Rectal smooth muscle tissue (tissue), 1 donor: Measurements from ENCODE around the gene LILRB5.
"Not testable (repeated sequence)": the region's sequence is repeated elsewhere in the genome, so short reads cannot be mapped to it uniquely, and the experiment has no call there.

Source experiments
- H3K27ac ChIP-seq: one replicate; pipeline ENCODE4 v1.7.0; 2013; ENCODE audit warnings: low read depth, low read length, inconsistent platforms
- H3K27me3 ChIP-seq: one replicate; pipeline ENCODE4 v1.7.0; 2013; ENCODE audit warnings: low read length; ENCODE audit not compliant: control insufficient read depth, insufficient read depth
- H3K36me3 ChIP-seq: one replicate; pipeline ENCODE4 v1.7.0; 2013; ENCODE audit warnings: low read length; ENCODE audit not compliant: control insufficient read depth, insufficient read depth
- H3K4me1 ChIP-seq: one replicate; pipeline ENCODE4 v1.7.0; 2013; ENCODE audit warnings: low read length; ENCODE audit not compliant: control insufficient read depth, insufficient read depth
- H3K4me3 ChIP-seq: one replicate; pipeline ENCODE4 v1.7.0; 2013; ENCODE audit warnings: low read length
- H3K9ac ChIP-seq: one replicate; pipeline ENCODE4 v1.7.0; 2013; ENCODE audit warnings: low read length

Gene LILRB5

GRCh38 chr19:54214734-54215133 lies 42.3 kb downstream of the LILRB5 start:
- not testable (repeated sequence) for H3K4me1 ChIP-seq, H3K27me3 ChIP-seq, H3K4me3 ChIP-seq, H3K27ac ChIP-seq, H3K9ac ChIP-seq, H3K36me3 ChIP-seq

GRCh38 chr19:54214217-54214616 lies 42.9 kb downstream of the LILRB5 start:
- H3K36me3 ChIP-seq, H3K4me3 ChIP-seq: not testable (repeated sequence)

GRCh38 chr19:54211235-54211634 lies 45.8 kb downstream of the LILRB5 start:
- H3K9ac ChIP-seq: no peak overlapping the region

More at GRCh38 chr19:54214217-54214616, 42.9 kb downstream of the LILRB5 start:
- not testable (repeated sequence) for H3K27ac ChIP-seq, H3K9ac ChIP-seq, H3K27me3 ChIP-seq
- peaks cover 11% of the 10 kb centered on the region for H3K4me1 ChIP-seq

GRCh38 chr19:54209811-54210494 lies 47.1 kb downstream of the LILRB5 start:
- no peaks in the 10 kb centered on the region for H3K27me3 ChIP-seq
- H3K9ac ChIP-seq: peak overlapping the region; percentile 56
- peak overlapping the region; percentile 35 for H3K4me3 ChIP-seq
- peaks cover 19% of the 10 kb centered on the region for H3K4me1 ChIP-seq
- H3K36me3 ChIP-seq: peaks cover 21% of the 10 kb centered on the region
- H3K27ac ChIP-seq: peak overlapping the region; percentile 19

More at GRCh38 chr19:54211235-54211634, 45.8 kb downstream of the LILRB5 start:
- Histone ChIP-seq H3K4me3 (no peak overlapping the region), H3K4me1 (peaks cover 19% of the 10 kb centered on the region), H3K27me3 (no peaks in the 10 kb centered on the region), H3K27ac (no peak overlapping the region), H3K36me3 (peaks cover 16% of the 10 kb centered on the region)

GRCh38 chr19:54209058-54209810 lies 47.8 kb downstream of the LILRB5 start:
- no peaks in the 10 kb centered on the region for H3K27me3 ChIP-seq
- peaks cover 24% of the 10 kb centered on the region for H3K36me3 ChIP-seq
- peak overlapping the region; percentile 19 for H3K27ac ChIP-seq
- H3K4me3 ChIP-seq: no peak overlapping the region
- H3K4me1 ChIP-seq: peaks cover 19% of the 10 kb centered on the region
- H3K9ac ChIP-seq: no peak overlapping the region

- Histone ChIP-seq H3K36me3 (peaks cover 24% of the 10 kb centered on the region), H3K4me1 (peaks cover 19% of the 10 kb centered on the region), H3K27ac (peak overlapping the region; percentile 19), H3K9ac (no peak overlapping the region), H3K27me3 (no peaks in the 10 kb centered on the region), H3K4me3 (no peak overlapping the region)
These were observed 48.4 kb downstream of the LILRB5 start for GRCh38 chr19:54208784-54209057.

- peak overlapping the region; percentile 38 for H3K27ac ChIP-seq
- H3K27me3 ChIP-seq: no peaks in the 10 kb centered on the region
- no peak overlapping the region for H3K4me3 ChIP-seq
- peaks cover 20% of the 10 kb centered on the region for H3K4me1 ChIP-seq
- H3K36me3 ChIP-seq: peaks cover 24% of the 10 kb centered on the region
- no peak overlapping the region for H3K9ac ChIP-seq
These were observed 48.9 kb downstream of the LILRB5 start for GRCh38 chr19:54207983-54208783.

- Histone ChIP-seq H3K36me3 (peaks cover 29% of the 10 kb centered on the region), H3K27ac (peak overlapping the region; percentile 38), H3K27me3 (no peaks in the 10 kb centered on the region), H3K4me1 (peaks cover 25% of the 10 kb centered on the region), H3K9ac (no peak overlapping the region), H3K4me3 (no peak overlapping the region)
These were observed 49.4 kb downstream of the LILRB5 start for GRCh38 chr19:54207676-54207982.

GRCh38 chr19:54207193-54207592 lies 49.9 kb downstream of the LILRB5 start:
- peaks cover 29% of the 10 kb centered on the region for H3K4me1 ChIP-seq
- not testable (repeated sequence) for H3K27me3 ChIP-seq, H3K4me3 ChIP-seq, H3K9ac ChIP-seq, H3K27ac ChIP-seq
- H3K36me3 ChIP-seq: peaks cover 33% of the 10 kb centered on the region

- Histone ChIP-seq H3K36me3 (peaks cover 37% of the 10 kb centered on the region), H3K9ac (peak overlapping the region; percentile 28), H3K4me1 (peaks cover 33% of the 10 kb centered on the region), H3K27me3 (no peaks in the 10 kb centered on the region), H3K27ac (no peak overlapping the region), H3K4me3 (no peak overlapping the region)
These were observed 50.3 kb downstream of the LILRB5 start for GRCh38 chr19:54206831-54207177.

GRCh38 chr19:54206030-54206830 lies 50.8 kb downstream of the LILRB5 start:
- Histone ChIP-seq H3K36me3 (peaks cover 37% of the 10 kb centered on the region), H3K4me3 (no peak overlapping the region)

More at GRCh38 chr19:54206030-54206830, 50.8 kb downstream of the LILRB5 start:
- Histone ChIP-seq H3K9ac (peak overlapping the region; percentile 28), H3K27me3 (no peaks in the 10 kb centered on the region), H3K4me1 (peaks cover 39% of the 10 kb centered on the region), H3K27ac (no peak overlapping the region)
